HepG2 (cell line): ENCODE data around the gene CCDC57. TPM values are rescaled to one million over a fixed set of nuclear protein-coding genes. Genes with fewer than 3 reads are reported as not detected.

Experiments used
- CREB1 ChIP-seq, 2 experiments: fragments of 450-650 bp in 1 of 2; IDR thresholded peaks; 2 replicates each; pipeline ENCODE4 v1.6.1; 2016 to 2017; ENCODE audit warnings: control low read depth in 1 of 2, mild to moderate bottlenecking in 1 of 2, missing compliant biosample characterization in 1 of 2, missing genetic modification characterization in 1 of 2
- CSRNP1 ChIP-seq: sonication (generic); formaldehyde crosslinking; IDR thresholded peaks from 2 replicates; pipeline ENCODE4 v1.8.1; 2023; ENCODE audit warnings: mild to moderate bottlenecking, missing genetic modification reagents
- HCFC1 ChIP-seq: fragments of 150-350 bp; IDR thresholded peaks from 2 replicates; pipeline ENCODE4 v1.6.1; 2014; ENCODE audit warnings: low read depth, low read length
- HOXD1 ChIP-seq: sonication (generic); formaldehyde crosslinking; IDR thresholded peaks from 2 replicates; pipeline ENCODE4 v1.5.0; 2020; ENCODE audit warnings: missing genetic modification reagents
- KDM1A ChIP-seq: IDR thresholded peaks from 2 replicates; pipeline ENCODE4 v1.6.1; 2016; ENCODE audit warnings: missing compliant biosample characterization
- KDM2A ChIP-seq: sonication (generic); formaldehyde crosslinking; IDR thresholded peaks from 2 replicates; pipeline ENCODE4 v1.4.0; 2020; ENCODE audit warnings: low read depth, missing genetic modification reagents, borderline replicate concordance
- LCORL ChIP-seq, 2 experiments: fragments of 450-650 bp in 1 of 2; sonication (generic) in 1 of 2; formaldehyde crosslinking in 1 of 2; IDR thresholded peaks; 2 replicates each; pipeline versions ENCODE4 v1.5.0 to v1.6.1; 2017 to 2020; ENCODE audit warnings: antibody characterized with exemption in 1 of 2, missing genetic modification reagents in 1 of 2
- NFATC3 ChIP-seq: sonication (generic); formaldehyde crosslinking; IDR thresholded peaks from 2 replicates; pipeline ENCODE4 v1.5.1; 2020; ENCODE audit warnings: mild to moderate bottlenecking, missing genetic modification reagents
- POGK ChIP-seq: sonication (generic); formaldehyde crosslinking; conservative IDR thresholded peaks from 2 replicates; pipeline ENCODE4 v1.8.0; 2022; ENCODE audit warnings: mild to moderate bottlenecking, moderate library complexity, missing genetic modification reagents
- PTBP1 ChIP-seq: fragments of 200-400 bp; formaldehyde crosslinking; IDR thresholded peaks from 2 replicates; pipeline ENCODE4 v1.6.1; 2018; ENCODE audit warnings: low read length, low read depth; ENCODE audit not compliant: poor library complexity, severe bottlenecking
- RAD21 ChIP-seq: fragments of 450-650 bp; formaldehyde crosslinking; IDR thresholded peaks from 2 replicates; pipeline ENCODE4 v1.5.0; 2020; ENCODE audit warnings: mild to moderate bottlenecking
- REL ChIP-seq: sonication (generic); formaldehyde crosslinking; conservative IDR thresholded peaks from 2 replicates; pipeline ENCODE4 v1.8.0; 2022; ENCODE audit warnings: mild to moderate bottlenecking, missing genetic modification reagents, moderate library complexity
- SP4 ChIP-seq: sonication (generic); formaldehyde crosslinking; IDR thresholded peaks from 2 replicates; pipeline ENCODE4 v1.8.1; 2023; ENCODE audit warnings: mild to moderate bottlenecking, missing genetic modification reagents
- SP5 ChIP-seq: IDR thresholded peaks from 2 replicates; pipeline ENCODE4 v1.6.1; 2016; ENCODE audit warnings: low read depth, borderline replicate concordance
- TGIF2 ChIP-seq: IDR thresholded peaks from 2 replicates; pipeline ENCODE4 v1.6.1; 2016; ENCODE audit warnings: control low read depth, missing compliant biosample characterization
- THAP9 ChIP-seq: sonication (generic); formaldehyde crosslinking; IDR thresholded peaks from 2 replicates; pipeline ENCODE4; 2020; ENCODE audit warnings: missing genetic modification reagents, mild to moderate bottlenecking, borderline replicate concordance
- ZMYM3 ChIP-seq: sonication (generic); formaldehyde crosslinking; IDR thresholded peaks from 2 replicates; pipeline ENCODE4 v1.5.1; 2020; ENCODE audit warnings: mild to moderate bottlenecking, missing genetic modification reagents
- ZNF597 ChIP-seq: sonication (generic); formaldehyde crosslinking; IDR thresholded peaks from 2 replicates; pipeline ENCODE4 v1.5.0; 2020; ENCODE audit warnings: missing genetic modification reagents
- ZNF639 ChIP-seq: conservative IDR thresholded peaks from 2 replicates; pipeline ENCODE4 v1.6.1; 2018; ENCODE audit warnings: missing genetic modification reagents
- polyA plus RNA-seq, 8 experiments: library from polyadenylated mRNA; depleted of rRNA in 3 of 8; stranded (reverse) in 7 of 8; unstranded in 1 of 8; fragments of >200 nt; fragmentation: Illumina TruSeq in 4 of 8; extraction: Trizol in 4 of 8; gene quantifications; 2 replicates each; pipeline versions ENCODE4 v1.2.1 to v1.2.3, GENCODE V29; 2011 to 2016; ENCODE audit warnings: low read depth in 4 of 8, missing spikeins in 1 of 8, mixed read lengths in 1 of 8; ENCODE audit not compliant: insufficient read depth in 1 of 8
- total RNA-seq, 5 experiments: library from RNA; depleted of rRNA; stranded (reverse); fragments of >200 nt; fragmentation: Illumina TruSeq; extraction: Trizol; gene quantifications; 2 replicates each; pipeline ENCODE4 v1.2.3, GENCODE V29; 2016; ENCODE audit warnings: low read depth in 1 of 5

Gene CCDC57
- total and polyA plus RNA-seq, 2 of the 13 experiments (the other 11 are each of a cell fraction or from before 2014, with no cell fraction given) = 59.3 to 59.9 TPM

- peak; percentile 83 for TF ChIP-seq PTBP1
- peak; percentile 79 for TF ChIP-seq HCFC1
- TF ChIP-seq HOXD1 (CRISPR knock-in tag) = peak; percentile 79; the same call in 1 of the 2 replicates
- peak; percentile 76; the same call in 1 of the 2 replicates for TF ChIP-seq KDM1A (CRISPR knock-in tag)
- TF ChIP-seq THAP9 (CRISPR knock-in tag) = peak; percentile 77
- TF ChIP-seq ZNF639 (CRISPR knock-in tag) = peak; percentile 99
- peak; percentile 44; the same call in 1 of the 2 replicates for TF ChIP-seq ZMYM3 (CRISPR knock-in tag)
- TF ChIP-seq KDM2A (CRISPR knock-in tag) = peak; percentile 100
- peak; percentile 88; the same call in 1 of the 2 replicates for TF ChIP-seq CSRNP1 (CRISPR knock-in tag)
- no peak for TF ChIP-seq REL (CRISPR knock-in tag)
- peak; percentile 93 for TF ChIP-seq SP4 (CRISPR knock-in tag)
- TF ChIP-seq TGIF2 (CRISPR knock-in tag) = peak; percentile 87
- peak; percentile 87 for TF ChIP-seq NFATC3 (CRISPR knock-in tag)
- TF ChIP-seq SP5 (CRISPR knock-in tag) = no peak; the same call in 1 of the 2 replicates
- TF ChIP-seq RAD21 = peak; percentile 51; the same call in 1 of the 2 replicates
- 0 out of 2 replicates have a peak, but pooled peaks have one; percentile 37 for TF ChIP-seq ZNF597
- TF ChIP-seq LCORL (IDR thresholded peaks at IDR 0.05) = no peak
- peak; percentile 26; the same call in 1 of the 2 replicates for TF ChIP-seq LCORL (CRISPR knock-in tag; IDR thresholded peaks at IDR 0.05)
- 0 out of 2 replicates have a peak, but pooled peaks have one; percentile 39 for TF ChIP-seq CREB1 (IDR thresholded peaks at IDR 0.05)
- TF ChIP-seq CREB1 (CRISPR knock-in tag; IDR thresholded peaks at IDR 0.05) = no peak
- TF ChIP-seq POGK (CRISPR knock-in tag) = peak; percentile 94
Measured at GRCh38 chr17:82065638-82066303, 146.9 kb downstream of the CCDC57 start, which contains the start of gene DUS1L (continued).
